GM23338 (cell line): ENCODE measurements around the gene TMEM231. TPM values are rescaled to one million over a fixed set of nuclear protein-coding genes. Genes with fewer than 3 reads are reported as not detected.

Source experiments
- ATAC-seq: fragments of 200-7000 bp; cut with Tn5 transposase; 3 replicates; pipeline ENCODE4 v1.9.1; 2020
- DNase-seq: peaks from one replicate; pipeline ENCODE4 v3.0.0-alpha.2; 2015; ENCODE audit warnings: low spot score
- H2AFZ ChIP-seq: fragments of 200-600 bp; sonication (generic); 2 replicates; pipeline ENCODE4 v1.8.0; 2016; ENCODE audit warnings: antibody characterized with exemption, mild to moderate bottlenecking, moderate library complexity
- H3F3A ChIP-seq: fragments of 200-600 bp; sonication (generic); replicated peaks from 2 replicates; pipeline ENCODE4 v1.8.0; 2017; ENCODE audit warnings: antibody characterized with exemption, mixed run types, low read depth
- H3K27ac ChIP-seq: fragments of 200-600 bp; sonication (generic); 2 replicates; pipeline ENCODE4 v1.6.1; 2016; ENCODE audit warnings: low read depth
- H3K27me3 ChIP-seq: fragments of 200-600 bp; sonication (generic); 2 replicates; pipeline ENCODE4 v1.8.0; 2016; ENCODE audit warnings: mild to moderate bottlenecking, mixed run types, moderate library complexity; ENCODE audit not compliant: insufficient read depth
- H3K36me3 ChIP-seq: fragments of 200-600 bp; sonication (generic); 2 replicates; pipeline ENCODE4 v1.8.0; 2016; ENCODE audit warnings: mild to moderate bottlenecking; ENCODE audit not compliant: insufficient read depth
- H3K4me1 ChIP-seq: fragments of 200-600 bp; sonication (generic); 2 replicates; pipeline ENCODE4 v1.8.0; 2016; ENCODE audit warnings: mild to moderate bottlenecking, moderate library complexity; ENCODE audit not compliant: insufficient read depth
- H3K4me2 ChIP-seq: fragments of 200-600 bp; sonication (generic); 2 replicates; pipeline ENCODE4 v1.7.1; 2017; ENCODE audit warnings: mixed run types
- H3K4me3 ChIP-seq: fragments of 200-600 bp; sonication (generic); 2 replicates; pipeline ENCODE4 v1.6.1; 2016; ENCODE audit warnings: mixed run types
- H3K79me2 ChIP-seq: fragments of 200-600 bp; sonication (generic); replicated peaks from 2 replicates; pipeline ENCODE4 v1.8.0; 2017; ENCODE audit warnings: mild to moderate bottlenecking; ENCODE audit not compliant: insufficient read depth
- H3K9me2 ChIP-seq: fragments of 200-600 bp; sonication (generic); 2 replicates; pipeline ENCODE4 v1.8.0; 2017; ENCODE audit not compliant: insufficient read depth
- H4K20me1 ChIP-seq: fragments of 200-600 bp; sonication (generic); replicated peaks from 2 replicates; pipeline ENCODE4 v1.8.0; 2017; ENCODE audit warnings: mild to moderate bottlenecking; ENCODE audit not compliant: insufficient read depth
- H3K27ac Mint-ChIP-seq: 2 replicates; pipeline ENCODE4 v1.8.0; 2020; ENCODE audit warnings: inconsistent platforms, mild to moderate bottlenecking, moderate library complexity, mixed read lengths
- H3K27me3 Mint-ChIP-seq: 3 replicates; pipeline ENCODE4 v1.8.0; 2022; ENCODE audit warnings: low read depth, mild to moderate bottlenecking, moderate library complexity, mixed read lengths, inconsistent platforms; ENCODE audit not compliant: insufficient read depth, poor library complexity
- H3K36me3 Mint-ChIP-seq: 3 replicates; pipeline ENCODE4 v1.8.0; 2021; ENCODE audit warnings: low read depth, mild to moderate bottlenecking, inconsistent platforms, moderate library complexity, mixed read lengths
- H3K4me1 Mint-ChIP-seq: 3 replicates; pipeline ENCODE4 v1.8.0; 2020; ENCODE audit warnings: mild to moderate bottlenecking, inconsistent platforms, mixed read lengths
- H3K4me3 Mint-ChIP-seq: 3 replicates; pipeline ENCODE4 v1.8.0; 2021; ENCODE audit warnings: moderate library complexity, mild to moderate bottlenecking, inconsistent platforms, mixed read lengths
- H3K9me3 Mint-ChIP-seq: 3 replicates; pipeline ENCODE4 v1.8.0; 2020; ENCODE audit warnings: moderate library complexity, mild to moderate bottlenecking, inconsistent platforms, mixed read lengths
- EZH2phosphoT487 ChIP-seq: fragments of 200-600 bp; sonication (generic); IDR thresholded peaks from one replicate; pipeline ENCODE4 v1.8.1; 2018; ENCODE audit warnings: antibody characterized with exemption; ENCODE audit not compliant: unreplicated experiment
- JUNB ChIP-seq: IDR thresholded peaks from one replicate; pipeline ENCODE4 v1.6.1; 2016; ENCODE audit warnings: antibody characterized with exemption; ENCODE audit not compliant: unreplicated experiment
- POLR2AphosphoS5 ChIP-seq: IDR thresholded peaks from 2 replicates; pipeline ENCODE4 v1.6.1; 2016; ENCODE audit warnings: antibody characterized with exemption, low read depth
- STAT1 ChIP-seq: IDR thresholded peaks from one replicate; pipeline ENCODE4 v1.6.1; 2016; ENCODE audit warnings: antibody characterized with exemption; ENCODE audit not compliant: unreplicated experiment
- ZNF331 ChIP-seq: fragments of 250-450 bp; sonication (Bioruptor Pico); IDR thresholded peaks from 2 replicates; pipeline ENCODE4 v1.5.0; 2020; ENCODE audit warnings: low read depth, mild to moderate bottlenecking, moderate library complexity
- polyA plus RNA-seq: library from polyadenylated mRNA; unstranded; fragments of >200 nt; fragmentation: Nextera tagmentation; extraction: Ambion mirVana; gene quantifications from 2 replicates; pipeline ENCODE4 v1.2.1, GENCODE V29; 2016
- total RNA-seq: library from RNA; depleted of rRNA; stranded (reverse); fragments of >200 nt; shearing (Covaris generic); gene quantifications from 2 replicates; pipeline ENCODE4 v1.2.3, GENCODE V29; 2014
- TF ChIP-seq, protein P1 (sequence below), 2 experiments: fragments of 200-600 bp in 1 of 2; sonication (generic) in 1 of 2; conservative IDR thresholded peaks; 2 replicates each; pipeline versions ENCODE4 v1.5.1 to v1.6.1; 2016 to 2017; ENCODE audit warnings: antibody characterized with exemption in 2 of 2, low read depth in 2 of 2, mild to moderate bottlenecking in 2 of 2, moderate library complexity in 1 of 2
- TF ChIP-seq, protein P2 (sequence below): fragments of 250-450 bp; sonication (Bioruptor Pico); IDR thresholded peaks from 2 replicates; pipeline ENCODE4 v1.5.0; 2020; ENCODE audit warnings: mild to moderate bottlenecking, moderate library complexity
- TF ChIP-seq, protein P3 (sequence below): IDR thresholded peaks from one replicate; pipeline ENCODE4 v1.6.1; 2018; ENCODE audit warnings: antibody characterized with exemption; ENCODE audit not compliant: unreplicated experiment

Gene TMEM231
- total and polyA plus RNA-seq, 2 experiments from 2014 or later, result 5.3 to 19.9 TPM

DNA sequence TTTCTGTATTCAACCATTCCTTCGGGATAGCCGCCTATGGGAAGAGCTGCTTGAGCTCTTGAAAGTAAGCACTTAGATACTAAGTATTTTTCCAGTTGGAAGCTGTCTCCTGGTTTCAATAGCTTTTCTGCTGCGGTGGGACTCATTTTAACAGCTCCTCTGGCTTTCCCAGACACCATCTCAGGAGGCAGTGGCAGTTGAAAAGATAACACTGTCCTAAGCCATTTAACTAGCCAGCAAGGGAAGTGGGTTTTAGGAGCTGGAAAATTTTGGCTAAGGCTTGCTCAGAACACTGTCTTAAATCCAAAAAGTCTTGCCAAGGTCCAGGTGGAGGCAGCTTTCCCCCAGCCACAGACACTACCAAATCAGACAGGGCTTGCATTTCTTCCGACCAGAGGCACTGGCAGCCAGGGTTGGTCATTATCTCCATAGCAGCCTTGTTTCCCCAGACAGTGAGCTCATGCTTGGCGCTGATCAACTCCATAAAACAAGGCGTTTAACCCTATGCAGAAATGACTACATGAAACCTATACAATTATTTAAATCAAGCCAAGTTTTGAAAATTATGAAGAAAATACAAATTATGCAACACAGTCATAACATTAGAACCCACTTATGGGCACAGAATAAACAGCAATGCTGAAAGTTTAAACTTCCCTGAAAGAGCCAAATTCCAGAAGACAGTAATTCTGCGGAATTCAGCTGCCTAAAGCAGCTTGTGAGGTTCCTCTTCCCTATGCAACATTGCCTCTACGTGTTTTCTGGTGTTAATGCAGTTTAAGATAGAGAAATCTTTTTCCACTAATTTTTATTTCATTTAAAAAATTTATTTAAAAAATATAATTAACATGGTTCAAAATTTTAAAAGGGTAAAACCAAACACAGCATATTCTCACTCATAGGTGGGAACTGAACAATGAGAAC lies 35.1 kb upstream of the TMEM231 start:
- TF ChIP-seq, protein P1, sequence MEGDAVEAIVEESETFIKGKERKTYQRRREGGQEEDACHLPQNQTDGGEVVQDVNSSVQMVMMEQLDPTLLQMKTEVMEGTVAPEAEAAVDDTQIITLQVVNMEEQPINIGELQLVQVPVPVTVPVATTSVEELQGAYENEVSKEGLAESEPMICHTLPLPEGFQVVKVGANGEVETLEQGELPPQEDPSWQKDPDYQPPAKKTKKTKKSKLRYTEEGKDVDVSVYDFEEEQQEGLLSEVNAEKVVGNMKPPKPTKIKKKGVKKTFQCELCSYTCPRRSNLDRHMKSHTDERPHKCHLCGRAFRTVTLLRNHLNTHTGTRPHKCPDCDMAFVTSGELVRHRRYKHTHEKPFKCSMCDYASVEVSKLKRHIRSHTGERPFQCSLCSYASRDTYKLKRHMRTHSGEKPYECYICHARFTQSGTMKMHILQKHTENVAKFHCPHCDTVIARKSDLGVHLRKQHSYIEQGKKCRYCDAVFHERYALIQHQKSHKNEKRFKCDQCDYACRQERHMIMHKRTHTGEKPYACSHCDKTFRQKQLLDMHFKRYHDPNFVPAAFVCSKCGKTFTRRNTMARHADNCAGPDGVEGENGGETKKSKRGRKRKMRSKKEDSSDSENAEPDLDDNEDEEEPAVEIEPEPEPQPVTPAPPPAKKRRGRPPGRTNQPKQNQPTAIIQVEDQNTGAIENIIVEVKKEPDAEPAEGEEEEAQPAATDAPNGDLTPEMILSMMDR (conservative IDR thresholded peaks at IDR 0.05; ENCODE audit: low read depth in 2 of 2), result peak in 1 of 2 experiments; percentile 33; a peak in 2 of 4 replicates
- no peak for TF ChIP-seq JUNB
- H3K27ac ChIP-seq, result peak overlapping the region; percentile 71
- no peak overlapping the region for H3K4me3 ChIP-seq
- H3K4me1 ChIP-seq, result peaks cover 33% of the 10 kb centered on the region
- no peak overlapping the region for H2AFZ ChIP-seq
- peaks cover 52% of the 10 kb centered on the region for H3K4me1 Mint-ChIP-seq
- no peaks in the 10 kb centered on the region for H3K9me3 Mint-ChIP-seq
- no peaks in the 10 kb centered on the region for H3K36me3 ChIP-seq
- H3K27me3 ChIP-seq, result no peaks in the 10 kb centered on the region
- no peaks in the 10 kb centered on the region for H3K9me2 ChIP-seq
- H3K36me3 Mint-ChIP-seq, result peaks cover 6% of the 10 kb centered on the region; the same call in 1 of the 3 replicates
- H3K4me2 ChIP-seq, result 0 out of 2 replicates have a peak overlapping the region, but pooled peaks have one; percentile 17
- H3K4me3 Mint-ChIP-seq, result no peak overlapping the region
- no peaks in the 10 kb centered on the region for H4K20me1 ChIP-seq
- H3K79me2 ChIP-seq, result no peaks in the 10 kb centered on the region
- H3K27me3 Mint-ChIP-seq, result peaks cover 7% of the 10 kb centered on the region
- DNase-seq (peak; percentile 45), ATAC-seq (no peak)
- no peaks in the 10 kb centered on the region for H3F3A ChIP-seq
- H3K27ac Mint-ChIP-seq, result peak overlapping the region; percentile 92

DNA sequence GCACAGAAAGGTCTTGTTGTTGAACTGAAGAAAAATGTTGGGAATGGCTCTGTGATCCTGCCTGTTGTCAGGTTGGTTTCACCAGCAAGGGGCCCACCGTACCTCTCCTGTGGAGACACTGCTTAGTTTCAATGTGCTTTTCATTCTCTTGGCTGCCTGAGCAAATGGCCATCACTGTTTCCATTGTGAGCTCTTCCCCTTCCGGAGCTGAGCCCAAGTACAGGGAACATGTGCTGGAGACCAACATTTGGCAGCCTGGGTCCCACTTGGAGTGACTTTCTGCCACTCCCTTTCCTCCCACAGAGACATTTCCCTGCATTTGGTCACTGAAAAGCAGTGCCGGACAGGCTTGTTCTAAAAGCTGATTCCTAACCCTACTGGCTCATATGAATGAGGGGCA lies 33.3 kb upstream of the TMEM231 start:
- Histone ChIP-seq H4K20me1 (no peaks in the 10 kb centered on the region), H3K4me1 (peaks cover 22% of the 10 kb centered on the region), H3K4me3 (no peak overlapping the region), H3K36me3 (no peaks in the 10 kb centered on the region), H3K27ac (no peak overlapping the region; the same call in 1 of the 2 replicates), H3K4me2 (no peak overlapping the region), H2AFZ (no peak overlapping the region), H3K27me3 (no peaks in the 10 kb centered on the region), H3K9me2 (no peaks in the 10 kb centered on the region), H3F3A (no peaks in the 10 kb centered on the region), H3K79me2 (no peaks in the 10 kb centered on the region)
- ATAC-seq, result no peak; the same call in 2 of the 3 replicates
- DNase-seq, result no peak
- Mint-ChIP-seq H3K27me3 (peaks cover 8% of the 10 kb centered on the region), H3K9me3 (no peaks in the 10 kb centered on the region), H3K36me3 (peaks cover 2% of the 10 kb centered on the region; the same call in 1 of the 3 replicates), H3K4me3 (no peak overlapping the region), H3K4me1 (peaks cover 42% of the 10 kb centered on the region), H3K27ac (peak overlapping the region; percentile 38)
- TF ChIP-seq POLR2AphosphoS5, result no peak
- TF ChIP-seq, protein P2, sequence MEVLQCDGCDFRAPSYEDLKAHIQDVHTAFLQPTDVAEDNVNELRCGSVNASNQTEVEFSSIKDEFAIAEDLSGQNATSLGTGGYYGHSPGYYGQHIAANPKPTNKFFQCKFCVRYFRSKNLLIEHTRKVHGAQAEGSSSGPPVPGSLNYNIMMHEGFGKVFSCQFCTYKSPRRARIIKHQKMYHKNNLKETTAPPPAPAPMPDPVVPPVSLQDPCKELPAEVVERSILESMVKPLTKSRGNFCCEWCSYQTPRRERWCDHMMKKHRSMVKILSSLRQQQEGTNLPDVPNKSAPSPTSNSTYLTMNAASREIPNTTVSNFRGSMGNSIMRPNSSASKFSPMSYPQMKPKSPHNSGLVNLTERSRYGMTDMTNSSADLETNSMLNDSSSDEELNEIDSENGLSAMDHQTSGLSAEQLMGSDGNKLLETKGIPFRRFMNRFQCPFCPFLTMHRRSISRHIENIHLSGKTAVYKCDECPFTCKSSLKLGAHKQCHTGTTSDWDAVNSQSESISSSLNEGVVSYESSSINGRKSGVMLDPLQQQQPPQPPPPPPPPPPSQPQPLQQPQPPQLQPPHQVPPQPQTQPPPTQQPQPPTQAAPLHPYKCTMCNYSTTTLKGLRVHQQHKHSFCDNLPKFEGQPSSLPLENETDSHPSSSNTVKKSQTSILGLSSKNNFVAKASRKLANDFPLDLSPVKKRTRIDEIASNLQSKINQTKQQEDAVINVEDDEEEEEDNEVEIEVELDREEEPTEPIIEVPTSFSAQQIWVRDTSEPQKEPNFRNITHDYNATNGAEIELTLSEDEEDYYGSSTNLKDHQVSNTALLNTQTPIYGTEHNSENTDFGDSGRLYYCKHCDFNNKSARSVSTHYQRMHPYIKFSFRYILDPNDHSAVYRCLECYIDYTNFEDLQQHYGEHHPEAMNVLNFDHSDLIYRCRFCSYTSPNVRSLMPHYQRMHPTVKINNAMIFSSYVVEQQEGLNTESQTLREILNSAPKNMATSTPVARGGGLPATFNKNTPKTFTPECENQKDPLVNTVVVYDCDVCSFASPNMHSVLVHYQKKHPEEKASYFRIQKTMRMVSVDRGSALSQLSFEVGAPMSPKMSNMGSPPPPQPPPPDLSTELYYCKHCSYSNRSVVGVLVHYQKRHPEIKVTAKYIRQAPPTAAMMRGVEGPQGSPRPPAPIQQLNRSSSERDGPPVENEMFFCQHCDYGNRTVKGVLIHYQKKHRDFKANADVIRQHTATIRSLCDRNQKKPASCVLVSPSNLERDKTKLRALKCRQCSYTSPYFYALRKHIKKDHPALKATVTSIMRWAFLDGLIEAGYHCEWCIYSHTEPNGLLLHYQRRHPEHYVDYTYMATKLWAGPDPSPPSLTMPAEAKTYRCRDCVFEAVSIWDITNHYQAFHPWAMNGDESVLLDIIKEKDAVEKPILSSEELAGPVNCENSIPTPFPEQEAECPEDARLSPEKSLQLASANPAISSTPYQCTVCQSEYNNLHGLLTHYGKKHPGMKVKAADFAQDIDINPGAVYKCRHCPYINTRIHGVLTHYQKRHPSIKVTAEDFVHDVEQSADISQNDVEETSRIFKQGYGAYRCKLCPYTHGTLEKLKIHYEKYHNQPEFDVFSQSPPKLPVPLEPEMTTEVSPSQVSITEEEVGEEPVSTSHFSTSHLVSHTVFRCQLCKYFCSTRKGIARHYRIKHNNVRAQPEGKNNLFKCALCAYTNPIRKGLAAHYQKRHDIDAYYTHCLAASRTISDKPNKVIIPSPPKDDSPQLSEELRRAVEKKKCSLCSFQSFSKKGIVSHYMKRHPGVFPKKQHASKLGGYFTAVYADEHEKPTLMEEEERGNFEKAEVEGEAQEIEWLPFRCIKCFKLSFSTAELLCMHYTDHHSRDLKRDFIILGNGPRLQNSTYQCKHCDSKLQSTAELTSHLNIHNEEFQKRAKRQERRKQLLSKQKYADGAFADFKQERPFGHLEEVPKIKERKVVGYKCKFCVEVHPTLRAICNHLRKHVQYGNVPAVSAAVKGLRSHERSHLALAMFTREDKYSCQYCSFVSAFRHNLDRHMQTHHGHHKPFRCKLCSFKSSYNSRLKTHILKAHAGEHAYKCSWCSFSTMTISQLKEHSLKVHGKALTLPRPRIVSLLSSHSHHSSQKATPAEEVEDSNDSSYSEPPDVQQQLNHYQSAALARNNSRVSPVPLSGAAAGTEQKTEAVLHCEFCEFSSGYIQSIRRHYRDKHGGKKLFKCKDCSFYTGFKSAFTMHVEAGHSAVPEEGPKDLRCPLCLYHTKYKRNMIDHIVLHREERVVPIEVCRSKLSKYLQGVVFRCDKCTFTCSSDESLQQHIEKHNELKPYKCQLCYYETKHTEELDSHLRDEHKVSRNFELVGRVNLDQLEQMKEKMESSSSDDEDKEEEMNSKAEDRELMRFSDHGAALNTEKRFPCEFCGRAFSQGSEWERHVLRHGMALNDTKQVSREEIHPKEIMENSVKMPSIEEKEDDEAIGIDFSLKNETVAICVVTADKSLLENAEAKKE (CRISPR knock-in tag), result no peak
- no peak for TF ChIP-seq STAT1
- TF ChIP-seq ZNF331 (CRISPR knock-in tag), result no peak
- no peak for TF ChIP-seq EZH2phosphoT487
- TF ChIP-seq, protein P3, sequence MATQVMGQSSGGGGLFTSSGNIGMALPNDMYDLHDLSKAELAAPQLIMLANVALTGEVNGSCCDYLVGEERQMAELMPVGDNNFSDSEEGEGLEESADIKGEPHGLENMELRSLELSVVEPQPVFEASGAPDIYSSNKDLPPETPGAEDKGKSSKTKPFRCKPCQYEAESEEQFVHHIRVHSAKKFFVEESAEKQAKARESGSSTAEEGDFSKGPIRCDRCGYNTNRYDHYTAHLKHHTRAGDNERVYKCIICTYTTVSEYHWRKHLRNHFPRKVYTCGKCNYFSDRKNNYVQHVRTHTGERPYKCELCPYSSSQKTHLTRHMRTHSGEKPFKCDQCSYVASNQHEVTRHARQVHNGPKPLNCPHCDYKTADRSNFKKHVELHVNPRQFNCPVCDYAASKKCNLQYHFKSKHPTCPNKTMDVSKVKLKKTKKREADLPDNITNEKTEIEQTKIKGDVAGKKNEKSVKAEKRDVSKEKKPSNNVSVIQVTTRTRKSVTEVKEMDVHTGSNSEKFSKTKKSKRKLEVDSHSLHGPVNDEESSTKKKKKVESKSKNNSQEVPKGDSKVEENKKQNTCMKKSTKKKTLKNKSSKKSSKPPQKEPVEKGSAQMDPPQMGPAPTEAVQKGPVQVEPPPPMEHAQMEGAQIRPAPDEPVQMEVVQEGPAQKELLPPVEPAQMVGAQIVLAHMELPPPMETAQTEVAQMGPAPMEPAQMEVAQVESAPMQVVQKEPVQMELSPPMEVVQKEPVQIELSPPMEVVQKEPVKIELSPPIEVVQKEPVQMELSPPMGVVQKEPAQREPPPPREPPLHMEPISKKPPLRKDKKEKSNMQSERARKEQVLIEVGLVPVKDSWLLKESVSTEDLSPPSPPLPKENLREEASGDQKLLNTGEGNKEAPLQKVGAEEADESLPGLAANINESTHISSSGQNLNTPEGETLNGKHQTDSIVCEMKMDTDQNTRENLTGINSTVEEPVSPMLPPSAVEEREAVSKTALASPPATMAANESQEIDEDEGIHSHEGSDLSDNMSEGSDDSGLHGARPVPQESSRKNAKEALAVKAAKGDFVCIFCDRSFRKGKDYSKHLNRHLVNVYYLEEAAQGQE, result no peak
